WTC11 (cell line): ENCODE measurements around the gene WTAP. TPM values are rescaled to one million over a fixed set of nuclear protein-coding genes. Genes with fewer than 3 reads are reported as not detected.

ENCODE experiments used
- ATAC-seq: fragments of 200-7000 bp; cut with Tn5 transposase; 2 replicates; pipeline ENCODE4 v1.10.0; 2021; ENCODE audit warnings: mild to moderate bottlenecking, moderate library complexity
- CTCF ChIA-PET: fragments of 300-600 bp; sonication (Branson Sonifier 250); formaldehyde crosslinking; loops from one replicate; lab custom pipeline; 2021; ENCODE audit warnings: antibody characterized with exemption; lab: Charles Lee
- POLR2A ChIA-PET: fragments of 350-600 bp; sonication (Branson Sonifier 250); formaldehyde crosslinking; loops from one replicate; lab custom pipeline; 2021; ENCODE audit warnings: antibody characterized with exemption; lab: Charles Lee
- DNase-seq: peaks from one replicate; pipeline ENCODE4 v3.0.0; 2021; ENCODE audit warnings: low spot score
- H3K27ac Mint-ChIP-seq: 2 replicates; pipeline ENCODE4 v1.8.0; 2021; ENCODE audit warnings: mixed read lengths
- H3K27me3 Mint-ChIP-seq: 2 replicates; pipeline ENCODE4 v1.8.0; 2021; ENCODE audit warnings: low read depth, mild to moderate bottlenecking, moderate library complexity, mixed read lengths
- H3K36me3 Mint-ChIP-seq: 2 replicates; pipeline ENCODE4 v1.8.0; 2021; ENCODE audit warnings: mixed read lengths
- H3K4me1 Mint-ChIP-seq: 2 replicates; pipeline ENCODE4 v1.8.0; 2022; ENCODE audit warnings: mixed read lengths
- H3K4me3 Mint-ChIP-seq: 2 replicates; pipeline ENCODE4 v1.8.0; 2021; ENCODE audit warnings: mild to moderate bottlenecking, moderate library complexity, mixed read lengths
- H3K9me3 Mint-ChIP-seq: 2 replicates; pipeline ENCODE4 v1.8.0; 2021; ENCODE audit warnings: mixed read lengths
- AFF4 ChIP-seq: sonication (generic); formaldehyde crosslinking; IDR thresholded peaks from 2 replicates; pipeline ENCODE4 v1.8.1; 2023; ENCODE audit warnings: mild to moderate bottlenecking, missing genetic modification reagents, borderline replicate concordance
- CDX4 ChIP-seq: fragments of 250-450 bp; sonication (Bioruptor Pico); IDR thresholded peaks from 2 replicates; pipeline ENCODE4 v1.9.0; 2021; ENCODE audit warnings: moderate library complexity, mild to moderate bottlenecking, inconsistent platforms, borderline replicate concordance
- CREM ChIP-seq: sonication (generic); formaldehyde crosslinking; IDR thresholded peaks from 2 replicates; pipeline ENCODE4 v1.8.1; 2022; ENCODE audit warnings: mild to moderate bottlenecking, missing genetic modification reagents, moderate library complexity
- HMGA2 ChIP-seq: fragments of 250-450 bp; sonication (Bioruptor Pico); IDR thresholded peaks from 2 replicates; pipeline ENCODE4 v1.4.0; 2021; ENCODE audit warnings: mild to moderate bottlenecking, moderate library complexity
- IRF2 ChIP-seq: sonication (generic); formaldehyde crosslinking; IDR thresholded peaks from 2 replicates; pipeline ENCODE4 v1.8.0; 2022; ENCODE audit warnings: low read depth, missing genetic modification reagents, borderline replicate concordance
- MXD4 ChIP-seq: fragments of 250-450 bp; sonication (Bioruptor Pico); IDR thresholded peaks from 2 replicates; pipeline ENCODE4 v1.8.0; 2021; ENCODE audit warnings: mild to moderate bottlenecking, moderate library complexity, borderline replicate concordance
- NFYB ChIP-seq: sonication (generic); formaldehyde crosslinking; conservative IDR thresholded peaks from 2 replicates; pipeline ENCODE4 v1.8.0; 2022; ENCODE audit warnings: low read depth, missing genetic modification reagents
- TCF7 ChIP-seq: sonication (generic); formaldehyde crosslinking; IDR thresholded peaks from 2 replicates; pipeline ENCODE4 v1.8.0; 2022; ENCODE audit warnings: mild to moderate bottlenecking, low read depth, missing genetic modification reagents, moderate library complexity
- TP53 ChIP-seq: sonication (generic); formaldehyde crosslinking; IDR thresholded peaks from 2 replicates; pipeline ENCODE4 v1.8.1; 2023; ENCODE audit warnings: mild to moderate bottlenecking, missing genetic modification reagents
- USF1 ChIP-seq: sonication (generic); formaldehyde crosslinking; IDR thresholded peaks from 2 replicates; pipeline ENCODE4 v1.8.0; 2022; ENCODE audit warnings: mild to moderate bottlenecking, missing genetic modification reagents
- ZMAT4 ChIP-seq: fragments of 250-450 bp; sonication (Bioruptor Pico); IDR thresholded peaks from 2 replicates; pipeline ENCODE4 v1.9.0; 2021; ENCODE audit warnings: mild to moderate bottlenecking
- ZNF416 ChIP-seq: fragments of 250-450 bp; sonication (Bioruptor Pico); IDR thresholded peaks from 2 replicates; pipeline ENCODE4 v1.9.0; 2021; ENCODE audit warnings: mild to moderate bottlenecking, inconsistent platforms
- total RNA-seq: library from RNA; stranded (reverse); gene quantifications from 3 replicates; pipeline ENCODE4 v1.2.3, GENCODE V29; 2021

WTAP gene
- total RNA-seq, 1 experiment from 2014 or later = 88.8 TPM

GRCh38 chr6:159716247-159717096, 10.8 kb upstream of the WTAP start:
- ChIA-PET CTCF (no interaction called here), POLR2A (interaction anchor here (1.1 kb wide), 1 partner anchor 11 kb away, joined by 3 read pairs; the partner anchor contains the start of gene WTAP)
- 0 out of 2 replicates have a peak, but pooled peaks cover 3% of the 10 kb centered on the region for H3K4me1 Mint-ChIP-seq
- H3K27ac Mint-ChIP-seq = no peak overlapping the region
- no peaks in the 10 kb centered on the region for H3K36me3 Mint-ChIP-seq
- H3K9me3 Mint-ChIP-seq = no peaks in the 10 kb centered on the region
- no peaks in the 10 kb centered on the region for H3K27me3 Mint-ChIP-seq
- no peak for DNase-seq
- no peak for TF ChIP-seq AFF4
- TF ChIP-seq IRF2 (CRISPR knock-in tag) = no peak
- no peak for TF ChIP-seq ZNF416 (CRISPR knock-in tag)
- TF ChIP-seq CREM = no peak
- TF ChIP-seq USF1 (CRISPR knock-in tag) = no peak
- no peak overlapping the region for H3K4me3 Mint-ChIP-seq
- ATAC-seq = no peak

GRCh38 chr6:159718634-159719033, 8.7 kb upstream of the WTAP start:
- Mint-ChIP-seq H3K4me1 (peaks cover 3% of the 10 kb centered on the region; the same call in 1 of the 2 replicates), H3K27me3 (no peaks in the 10 kb centered on the region), H3K36me3 (peaks cover 4% of the 10 kb centered on the region; the same call in 1 of the 2 replicates), H3K9me3 (no peaks in the 10 kb centered on the region; the same call in 1 of the 2 replicates), H3K4me3 (no peak overlapping the region), H3K27ac (peak overlapping the region; percentile 13; the same call in 1 of the 2 replicates)
- no peak for TF ChIP-seq TP53 (CRISPR knock-in tag)
- no peak for TF ChIP-seq TCF7 (CRISPR knock-in tag)
- CTCF ChIA-PET = no interaction called here
- ATAC-seq (no peak), DNase-seq (no peak)
- POLR2A ChIA-PET = no interaction called here

GRCh38 chr6:159719287-159719686, 8.0 kb upstream of the WTAP start:
- no peak overlapping the region for H3K27ac Mint-ChIP-seq
- DNase-seq = no peak
- H3K9me3 Mint-ChIP-seq = no peaks in the 10 kb centered on the region; the same call in 1 of the 2 replicates
- peaks cover 7% of the 10 kb centered on the region for H3K36me3 Mint-ChIP-seq
- ChIA-PET POLR2A (interaction anchor here (0.7 kb wide), 1 partner anchor 420 kb away, joined by 5 read pairs; no protein-coding TSS in a partner anchor), CTCF (no interaction called here)
- no peak for TF ChIP-seq MXD4 (CRISPR knock-in tag)
- no peak for TF ChIP-seq NFYB (CRISPR knock-in tag)
- no peak for TF ChIP-seq CDX4
- H3K4me3 Mint-ChIP-seq = no peak overlapping the region
- ATAC-seq = no peak
- peaks cover 3% of the 10 kb centered on the region; the same call in 1 of the 2 replicates for H3K4me1 Mint-ChIP-seq
- no peaks in the 10 kb centered on the region for H3K27me3 Mint-ChIP-seq

- H3K4me1 Mint-ChIP-seq = peaks cover 3% of the 10 kb centered on the region; the same call in 1 of the 2 replicates
- H3K27ac Mint-ChIP-seq = no peak overlapping the region
- CTCF ChIA-PET = interaction anchor here (0.6 to 1.5 kb wide), 4 partner anchors 17 to 526 kb away, joined by 3 to 4 read pairs (median 3); partner anchors contain the start of gene MRPL18
- POLR2A ChIA-PET = interaction anchor here (0.7 kb wide), 1 partner anchor 40 kb away, joined by 5 read pairs; no protein-coding TSS in a partner anchor
- DNase-seq = no peak
- no peak overlapping the region for H3K4me3 Mint-ChIP-seq
- H3K27me3 Mint-ChIP-seq = no peaks in the 10 kb centered on the region
- TF ChIP-seq HMGA2 (CRISPR knock-in tag) (peak; percentile 77), ZMAT4 (CRISPR knock-in tag) (no peak)
- no peaks in the 10 kb centered on the region; the same call in 1 of the 2 replicates for H3K9me3 Mint-ChIP-seq
- peak; percentile 60 for ATAC-seq
- H3K36me3 Mint-ChIP-seq = peaks cover 7% of the 10 kb centered on the region
These were observed 6.6 kb upstream of the WTAP start for GRCh38 chr6:159720708-159721107.
